GM12878 (cell line): ENCODE measurements around the gene CDSN.

ENCODE experiments used
- FOS ChIP-seq: IDR thresholded peaks from 3 replicates; pipeline ENCODE4 v1.6.1; 2011; ENCODE audit warnings: borderline replicate concordance; ENCODE audit not compliant: insufficient read length; ENCODE audit errors: extremely low read depth
- SP1 ChIP-seq: IDR thresholded peaks from one replicate; pipeline ENCODE4 v1.6.1; 2011; ENCODE audit warnings: low read depth, low read length
- SRF ChIP-seq, 2 experiments: IDR thresholded peaks; 2 replicates each; pipeline ENCODE4 v1.6.1; 2011; ENCODE audit warnings: low read depth in 2 of 2, low read length in 2 of 2, mild to moderate bottlenecking in 1 of 2, moderate library complexity in 1 of 2

DNA sequence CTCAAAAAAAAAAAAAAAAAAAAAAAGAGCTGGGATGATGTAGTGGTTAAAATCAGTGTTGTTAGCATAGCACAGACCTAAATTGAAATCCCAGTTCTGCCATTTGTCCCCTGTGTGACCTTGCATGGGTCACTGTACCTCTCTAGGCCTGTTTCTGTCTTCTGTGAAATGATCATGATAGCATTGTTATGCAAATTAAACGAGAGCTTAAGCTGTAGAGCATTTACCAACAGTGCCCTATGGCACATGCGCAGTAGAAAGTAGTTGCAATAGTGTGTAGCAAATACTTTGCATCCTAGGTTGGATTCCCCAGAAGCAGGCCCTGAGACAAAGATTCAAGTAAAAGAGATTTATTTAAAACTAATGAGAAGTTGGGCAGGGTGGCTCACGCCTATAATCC lies 11.3 kb upstream of the CDSN start:
- TF ChIP-seq SP1 (no peak), SRF (IDR thresholded peaks at IDR 0.05; ENCODE audit: low read depth in 2 of 2, low read length in 2 of 2) (no peak), FOS (no peak)
